ENCODE measurements around the gene TXNIP. TPM values are rescaled to one million over a fixed set of nuclear protein-coding genes. Genes with fewer than 3 reads are reported as not detected.
A peak's percentile ranks its signal among the peaks of the same experiment; 100 is the strongest.

The TXNIP gene
- total and polyA plus RNA-seq, 4 experiments from 2014 or later = 933 to 4,310 (median 2,630) TPM

DNA sequence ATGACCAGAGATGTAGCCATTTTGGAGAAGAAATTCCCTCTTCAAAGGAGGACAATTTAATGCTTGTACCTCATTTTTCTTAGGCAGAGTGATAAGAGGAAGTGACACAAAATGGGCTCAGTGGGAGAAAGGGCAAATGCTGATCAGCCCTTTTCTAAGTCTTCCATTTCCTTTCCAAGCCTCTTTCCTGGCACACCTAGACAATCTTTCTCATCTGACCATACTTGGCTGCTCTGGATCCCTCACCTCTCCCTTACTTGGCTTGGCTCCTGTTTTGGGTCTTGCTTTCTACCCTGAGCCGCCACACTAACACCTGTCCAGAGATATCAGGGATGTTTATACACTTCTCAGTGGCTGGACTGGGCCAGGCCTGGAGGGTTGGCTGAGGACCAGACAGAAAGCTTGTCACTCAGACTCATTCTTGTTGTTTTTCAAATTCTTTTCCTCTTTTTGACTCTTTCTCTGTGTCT lies 13.1 kb downstream of the TXNIP start:
- DNase-seq = no peak
- Histone ChIP-seq H3K9me3 (ENCODE audit: control insufficient read depth in 1 of 2, low read length in 2 of 2) (no peaks in the 10 kb centered on the region), H3K36me3 (ENCODE audit: insufficient read depth, low read length) (no peaks in the 10 kb centered on the region), H3K27me3 (ENCODE audit: insufficient read depth, low read length) (no peaks in the 10 kb centered on the region), H3K4me1 (ENCODE audit: insufficient read depth, low read length) (peaks cover 96% of the 10 kb centered on the region), H3K4me3 (ENCODE audit: low read length in 2 of 2) (no peak overlapping the region), H3K27ac (ENCODE audit: low read depth, low read length) (peak overlapping the region; percentile 70)
- Mint-ChIP-seq H3K36me3 (peaks cover 0 to 2% of the 10 kb centered on the region in 2 donors), H3K27me3 (no peaks in the 10 kb centered on the region), H3K9me3 (no peaks in the 10 kb centered on the region), H3K27ac (peak overlapping the region in 6 of 7 donors; percentile 43 to 95 (median 81)), H3K4me1 (peaks cover 9 to 53% (median 29%) of the 10 kb centered on the region in 4 donors), H3K4me3 (peak overlapping the region in 7 of 8 donors; percentile 23 to 76 (median 37))
- POLR2A ChIA-PET (ENCODE audit: partially characterized antibody) = interaction anchor here (2.8 to 25.2 kb wide), 3 partner anchors 17 to 22 kb away, joined by 13 to 1967 read pairs (median 203); partner anchors contain the start of genes ANKRD34A, LIX1L, POLR3GL and TXNIP
- CTCF ChIA-PET (ENCODE audit: partially characterized antibody) = interaction anchor here (1.0 to 2.5 kb wide), 5 partner anchors 9 to 28 kb away, joined by 3 to 14 read pairs (median 6); no protein-coding TSS in a partner anchor
- intact Hi-C loops (cut with micrococcal nuclease) = no loop called here

DNA sequence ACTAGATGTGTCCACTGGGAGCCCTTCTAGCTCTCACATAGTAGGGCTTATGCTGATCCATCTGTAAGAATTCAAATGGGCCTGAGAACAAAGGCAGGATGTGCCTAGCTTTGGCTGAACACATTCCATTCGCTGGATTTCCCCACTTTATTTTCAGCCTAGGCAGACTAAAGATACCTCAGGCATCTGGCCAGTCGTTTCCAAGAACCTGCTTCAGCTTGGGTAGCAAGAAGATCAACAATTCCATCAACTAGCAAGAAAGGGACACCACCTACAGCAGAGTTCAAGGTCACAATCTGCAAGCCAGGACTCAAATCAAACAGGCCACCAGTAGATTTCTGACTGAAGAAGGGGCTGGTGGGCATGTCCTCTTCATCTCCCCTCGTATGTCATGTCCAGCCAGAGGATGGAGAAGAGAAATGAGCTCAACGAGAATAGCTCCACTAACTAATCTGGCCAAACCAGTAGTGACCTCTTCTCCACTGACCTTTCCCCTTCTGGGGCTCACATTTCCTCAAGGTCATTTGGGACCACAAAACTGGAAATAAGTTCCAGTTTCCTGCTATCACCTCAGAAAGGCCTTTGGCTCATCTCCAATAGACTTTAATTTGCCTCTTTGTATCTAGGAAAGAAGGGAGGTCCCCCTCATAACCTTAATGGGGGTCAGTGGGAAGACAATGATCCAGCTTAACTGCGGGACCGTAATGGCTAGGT lies 14.2 kb downstream of the TXNIP start:
- Histone ChIP-seq H3K27me3 (ENCODE audit: insufficient read depth, low read length) (no peaks in the 10 kb centered on the region), H3K4me3 (ENCODE audit: low read length in 2 of 2) (no peak overlapping the region), H3K9me3 (ENCODE audit: control insufficient read depth in 1 of 2, low read length in 2 of 2) (no peaks in the 10 kb centered on the region), H3K4me1 (ENCODE audit: insufficient read depth, low read length) (peaks cover 98% of the 10 kb centered on the region), H3K27ac (ENCODE audit: low read depth, low read length) (peak overlapping the region; percentile 70), H3K36me3 (ENCODE audit: insufficient read depth, low read length) (no peaks in the 10 kb centered on the region)
- ChIA-PET POLR2A (ENCODE audit: partially characterized antibody) (interaction anchor here (1.0 to 25.2 kb wide), 3 partner anchors 18 to 53 kb away, joined by 4 to 1967 read pairs (median 203); partner anchors contain the start of genes ANKRD34A, LIX1L, POLR3GL and TXNIP), CTCF (ENCODE audit: partially characterized antibody) (interaction anchor here (1.2 to 8.4 kb wide), 5 partner anchors 9 to 136 kb away, joined by 4 to 447 read pairs (median 98); partner anchors contain the start of genes ANKRD34A, NUDT17, POLR3GL and TXNIP)
- intact Hi-C loops (cut with micrococcal nuclease) = no loop called here
- no peaks in the 10 kb centered on the region for H3K9me3 Mint-ChIP-seq
- DNase-seq = no peak
- H3K27ac Mint-ChIP-seq = peak overlapping the region in 3 of 7 donors; percentile 54 to 88 (median 86)
- H3K27me3 Mint-ChIP-seq = no peaks in the 10 kb centered on the region
- H3K4me3 Mint-ChIP-seq = peak overlapping the region in 7 of 8 donors; percentile 15 to 67 (median 49)
- peaks cover 0 to 46% (median 21%) of the 10 kb centered on the region in 4 donors for H3K4me1 Mint-ChIP-seq
- H3K36me3 Mint-ChIP-seq = peaks cover 0 to 6% of the 10 kb centered on the region in 2 donors

DNA sequence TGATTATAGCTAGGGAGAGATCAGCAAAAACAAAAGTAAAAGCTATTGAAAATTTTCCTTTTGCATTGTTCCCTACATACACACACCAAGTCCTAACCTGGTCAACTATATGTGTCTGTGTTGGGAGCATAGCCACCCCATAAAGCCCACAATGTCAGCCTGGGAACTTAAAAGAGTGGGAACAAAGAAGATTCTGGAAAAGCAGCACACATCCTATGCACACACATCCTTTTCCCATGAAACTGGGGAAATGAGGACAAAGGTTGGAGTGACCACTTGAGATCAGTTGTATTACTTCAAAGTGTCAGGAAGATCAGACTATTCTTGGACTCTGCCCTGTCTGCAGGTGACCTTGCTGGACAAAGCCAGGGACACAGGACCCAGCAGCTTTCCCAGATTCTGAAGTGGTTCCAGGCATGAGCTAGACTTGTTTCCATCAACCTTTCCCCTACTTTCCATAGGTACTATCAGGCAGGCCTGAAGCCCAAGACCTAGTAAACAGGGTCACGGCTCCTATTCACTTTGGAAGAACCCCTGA lies 15.9 kb downstream of the TXNIP start:
- DNase-seq = no peak
- Mint-ChIP-seq H3K4me1 (peaks cover 0 to 38% (median 19%) of the 10 kb centered on the region in 4 donors), H3K4me3 (peak overlapping the region in 1 of 8 donors; percentile 18)

DNA sequence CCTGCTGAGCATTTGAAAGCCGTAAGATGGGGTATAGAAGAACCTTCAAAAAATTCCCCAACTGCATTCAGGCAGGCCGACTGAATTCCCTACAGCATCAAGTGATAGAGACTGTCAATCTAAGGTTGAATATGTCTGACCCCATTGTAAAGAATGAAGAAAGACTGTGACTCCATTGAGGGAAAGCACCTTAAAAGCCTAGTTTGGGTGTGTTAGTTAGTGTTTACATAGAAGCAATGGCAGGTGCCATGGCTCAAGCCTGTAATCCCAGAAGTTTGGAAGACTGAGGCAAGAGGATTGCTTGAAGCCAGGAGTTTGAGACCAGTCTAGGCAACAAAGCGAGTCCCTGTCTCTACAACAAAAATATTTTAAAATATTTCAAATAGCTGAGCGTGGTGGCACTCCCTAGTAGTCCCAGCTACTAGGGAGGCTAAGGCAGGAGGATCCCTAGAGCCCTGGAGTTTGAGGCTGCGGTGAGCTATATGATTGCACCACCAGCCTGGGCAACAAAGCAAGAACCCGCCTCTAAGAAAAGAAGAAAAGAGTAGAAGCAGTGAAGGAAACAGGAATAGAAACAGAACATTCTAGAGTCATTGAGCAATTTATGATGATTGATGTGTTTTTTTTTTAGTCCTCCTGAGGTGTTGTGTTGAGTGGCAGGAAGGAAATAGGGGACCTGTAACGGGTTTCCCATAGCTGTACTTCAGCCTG lies 16.5 kb downstream of the TXNIP start:
- no peaks in the 10 kb centered on the region for H3K27me3 Mint-ChIP-seq
- Histone ChIP-seq H3K4me3 (ENCODE audit: low read length in 2 of 2) (peak overlapping the region; percentile 52 to 62), H3K36me3 (ENCODE audit: insufficient read depth, low read length) (peaks cover 4% of the 10 kb centered on the region), H3K4me1 (ENCODE audit: insufficient read depth, low read length) (peaks cover 79% of the 10 kb centered on the region), H3K27ac (ENCODE audit: low read depth, low read length) (peak overlapping the region; percentile 70), H3K9me3 (ENCODE audit: control insufficient read depth in 1 of 2, low read length in 2 of 2) (no peaks in the 10 kb centered on the region), H3K27me3 (ENCODE audit: insufficient read depth, low read length) (no peaks in the 10 kb centered on the region)
- DNase-seq = peak in 4 of 5 donors; percentile 58 to 68 (median 62)
- ChIA-PET POLR2A (ENCODE audit: partially characterized antibody) (interaction anchor here (0.7 to 25.2 kb wide), 12 partner anchors 19 to 155 kb away, joined by 3 to 1967 read pairs (median 12); partner anchors contain the start of genes ANKRD34A, LIX1L, NUDT17 and PEX11B), CTCF (ENCODE audit: partially characterized antibody) (interaction anchor here (0.8 to 8.4 kb wide), 20 partner anchors 13 to 135 kb away, joined by 3 to 447 read pairs (median 10); partner anchors contain the start of genes ANKRD34A, HJV, ITGA10 and LIX1L)
- H3K4me1 Mint-ChIP-seq = peaks cover 5 to 36% (median 20%) of the 10 kb centered on the region in 4 donors
- peaks cover 6 to 9% of the 10 kb centered on the region in 2 donors for H3K36me3 Mint-ChIP-seq
- intact Hi-C loops (cut with micrococcal nuclease) = loop anchor here (1.0 kb wide), 2 partner anchors 8 to 16 kb away; partner anchors contain the start of gene TXNIP
- no peaks in the 10 kb centered on the region for H3K9me3 Mint-ChIP-seq
- H3K4me3 Mint-ChIP-seq = no peak overlapping the region
- no peak overlapping the region for H3K27ac Mint-ChIP-seq

More for the DNA sequence above, 15.9 kb downstream of the TXNIP start:
- Histone ChIP-seq H3K9me3 (ENCODE audit: control insufficient read depth in 1 of 2, low read length in 2 of 2) (no peaks in the 10 kb centered on the region), H3K4me1 (ENCODE audit: insufficient read depth, low read length) (peaks cover 85% of the 10 kb centered on the region), H3K4me3 (ENCODE audit: low read length in 2 of 2) (peak overlapping the region; percentile 5 to 52), H3K36me3 (ENCODE audit: insufficient read depth, low read length) (no peaks in the 10 kb centered on the region), H3K27ac (ENCODE audit: low read depth, low read length) (peak overlapping the region; percentile 70), H3K27me3 (ENCODE audit: insufficient read depth, low read length) (no peaks in the 10 kb centered on the region)
- H3K27me3 Mint-ChIP-seq = no peaks in the 10 kb centered on the region
- H3K36me3 Mint-ChIP-seq = peaks cover 0 to 6% of the 10 kb centered on the region in 2 donors
- CTCF ChIA-PET (ENCODE audit: partially characterized antibody) = interaction anchor here (1.4 to 8.4 kb wide), 10 partner anchors 12 to 136 kb away, joined by 5 to 447 read pairs (median 35); partner anchors contain the start of genes ANKRD34A, LIX1L, NUDT17 and POLR3GL
- H3K27ac Mint-ChIP-seq = no peak overlapping the region
- intact Hi-C loops (cut with micrococcal nuclease) = no loop called here
- no peaks in the 10 kb centered on the region for H3K9me3 Mint-ChIP-seq
- POLR2A ChIA-PET (ENCODE audit: partially characterized antibody) = interaction anchor here (1.0 to 25.2 kb wide), 8 partner anchors 19 to 156 kb away, joined by 3 to 1967 read pairs (median 32); partner anchors contain the start of genes ANKRD34A, LIX1L, PEX11B and PIAS3

DNA sequence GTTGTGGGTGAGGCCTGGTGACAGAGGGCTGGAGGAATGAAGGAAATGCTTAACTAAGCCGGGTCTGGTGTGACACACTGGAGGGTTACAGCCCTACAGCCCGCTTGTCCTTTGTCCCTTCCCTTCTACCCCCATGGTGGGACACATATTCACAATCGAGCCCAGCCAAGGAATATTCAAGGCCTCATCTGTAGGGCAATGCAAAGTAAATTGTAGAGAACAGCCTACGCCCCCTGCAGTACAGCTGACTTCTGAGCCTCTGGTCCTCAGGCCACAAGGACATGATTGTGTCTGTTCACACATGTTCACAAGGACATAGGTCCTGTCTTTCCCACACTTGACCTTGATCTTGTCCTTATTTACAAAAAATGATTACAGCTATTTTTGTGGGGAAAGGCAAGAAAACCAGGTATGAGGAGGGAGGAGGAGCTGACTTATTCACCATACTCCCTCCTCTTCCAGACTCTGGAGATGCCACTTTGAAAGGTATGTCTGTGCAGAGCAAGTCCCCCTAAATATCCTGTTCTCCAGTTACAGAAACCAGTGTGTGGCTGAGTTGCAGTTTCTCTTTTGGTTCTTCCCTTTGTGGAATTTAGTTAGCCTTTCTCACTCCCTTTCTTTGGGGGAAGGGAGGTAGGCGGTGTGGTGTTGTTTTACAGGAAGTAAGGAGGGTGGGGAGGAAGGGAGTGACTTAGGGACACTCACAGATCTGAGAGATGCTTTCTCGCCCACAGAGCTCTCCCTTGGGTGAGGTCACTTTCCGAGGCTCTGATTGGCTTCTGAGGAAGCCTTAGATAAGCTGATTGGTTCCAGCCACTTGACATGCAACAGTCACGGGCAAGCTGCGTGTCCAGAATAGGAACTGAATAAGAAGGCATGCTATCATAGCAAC lies 17.3 kb downstream of the TXNIP start:
- peaks cover 6 to 9% of the 10 kb centered on the region in 2 donors for H3K36me3 Mint-ChIP-seq
- Histone ChIP-seq H3K27ac (ENCODE audit: low read depth, low read length) (peak overlapping the region; percentile 70), H3K36me3 (ENCODE audit: insufficient read depth, low read length) (peaks cover 5% of the 10 kb centered on the region), H3K4me3 (ENCODE audit: low read length in 2 of 2) (peak overlapping the region; percentile 52 to 62), H3K27me3 (ENCODE audit: insufficient read depth, low read length) (no peaks in the 10 kb centered on the region), H3K4me1 (ENCODE audit: insufficient read depth, low read length) (peaks cover 77% of the 10 kb centered on the region), H3K9me3 (ENCODE audit: control insufficient read depth in 1 of 2, low read length in 2 of 2) (no peaks in the 10 kb centered on the region)
- no peak overlapping the region for H3K4me3 Mint-ChIP-seq
- ChIA-PET POLR2A (ENCODE audit: partially characterized antibody) (interaction anchor here (0.6 to 25.2 kb wide), 14 partner anchors 18 to 154 kb away, joined by 3 to 1967 read pairs (median 9); partner anchors contain the start of genes ANKRD34A, LIX1L, NUDT17 and PEX11B), CTCF (ENCODE audit: partially characterized antibody) (interaction anchor here (0.8 to 8.4 kb wide), 22 partner anchors 13 to 134 kb away, joined by 3 to 447 read pairs (median 8); partner anchors contain the start of genes ANKRD34A, HJV, ITGA10 and LIX1L)
- peaks cover 13 to 31% (median 21%) of the 10 kb centered on the region in 4 donors for H3K4me1 Mint-ChIP-seq
- peak; percentile 78 to 94 (median 81) for DNase-seq
- H3K9me3 Mint-ChIP-seq = no peaks in the 10 kb centered on the region
- H3K27ac Mint-ChIP-seq = no peak overlapping the region
- intact Hi-C loops (cut with micrococcal nuclease) = loop anchor here (1.0 kb wide), 2 partner anchors 9 to 17 kb away; partner anchors contain the start of gene TXNIP
- H3K27me3 Mint-ChIP-seq = no peaks in the 10 kb centered on the region

Measured in CD4-positive, alpha-beta memory T cell (primary cell).